ENCODE measurements around the gene PRPSAP1. TPM values are rescaled to one million over a fixed set of nuclear protein-coding genes. Genes with fewer than 3 reads are reported as not detected.

Gene PRPSAP1
- total RNA-seq, 3 donors from 2014 or later (not counting 1 experiment from before 2014, with no cell fraction given) = 32.9 to 45.2 (median 41.5) TPM

DNA sequence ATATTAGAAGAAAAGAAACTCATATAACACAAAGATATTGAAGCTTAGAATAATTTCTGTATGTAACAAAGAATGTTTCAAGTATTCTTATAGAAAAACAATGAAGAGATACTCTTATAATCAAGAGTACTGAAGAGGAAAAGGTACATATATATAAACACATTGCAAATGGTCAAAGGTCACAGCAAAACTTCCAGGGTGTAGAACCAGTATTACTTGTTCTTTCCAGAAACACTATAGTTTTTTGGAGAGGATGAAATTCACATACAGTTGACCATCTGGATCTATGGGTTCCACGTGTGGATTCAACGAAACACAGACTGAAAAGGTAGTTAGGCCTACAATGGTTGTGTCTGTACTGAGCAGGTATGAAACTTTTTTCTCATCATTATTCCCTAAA lies 22.6 kb downstream of the PRPSAP1 start:
- TF ChIP-seq, protein P1, sequence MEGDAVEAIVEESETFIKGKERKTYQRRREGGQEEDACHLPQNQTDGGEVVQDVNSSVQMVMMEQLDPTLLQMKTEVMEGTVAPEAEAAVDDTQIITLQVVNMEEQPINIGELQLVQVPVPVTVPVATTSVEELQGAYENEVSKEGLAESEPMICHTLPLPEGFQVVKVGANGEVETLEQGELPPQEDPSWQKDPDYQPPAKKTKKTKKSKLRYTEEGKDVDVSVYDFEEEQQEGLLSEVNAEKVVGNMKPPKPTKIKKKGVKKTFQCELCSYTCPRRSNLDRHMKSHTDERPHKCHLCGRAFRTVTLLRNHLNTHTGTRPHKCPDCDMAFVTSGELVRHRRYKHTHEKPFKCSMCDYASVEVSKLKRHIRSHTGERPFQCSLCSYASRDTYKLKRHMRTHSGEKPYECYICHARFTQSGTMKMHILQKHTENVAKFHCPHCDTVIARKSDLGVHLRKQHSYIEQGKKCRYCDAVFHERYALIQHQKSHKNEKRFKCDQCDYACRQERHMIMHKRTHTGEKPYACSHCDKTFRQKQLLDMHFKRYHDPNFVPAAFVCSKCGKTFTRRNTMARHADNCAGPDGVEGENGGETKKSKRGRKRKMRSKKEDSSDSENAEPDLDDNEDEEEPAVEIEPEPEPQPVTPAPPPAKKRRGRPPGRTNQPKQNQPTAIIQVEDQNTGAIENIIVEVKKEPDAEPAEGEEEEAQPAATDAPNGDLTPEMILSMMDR (IDR thresholded peaks at IDR 0.05) = no peak
- Histone ChIP-seq H3K4me3 (ENCODE audit: low read length) (no peak overlapping the region), H3K36me3 (ENCODE audit: control insufficient read depth, insufficient read depth, low read length) (peaks cover 30% of the 10 kb centered on the region), H3K9me3 (ENCODE audit: control insufficient read depth, insufficient read depth, low read length) (no peaks in the 10 kb centered on the region), H3K4me1 (ENCODE audit: control insufficient read depth, insufficient read depth, low read length) (no peaks in the 10 kb centered on the region), H3K27me3 (ENCODE audit: control insufficient read depth, insufficient read depth, low read length) (no peaks in the 10 kb centered on the region), H3K27ac (ENCODE audit: low read length) (no peak overlapping the region)
- H3K9me3 Mint-ChIP-seq = no peaks in the 10 kb centered on the region
- no peak overlapping the region for H3K27ac Mint-ChIP-seq
- intact Hi-C loops (cut with micrococcal nuclease) = no loop called here
- H3K36me3 Mint-ChIP-seq = peaks cover 9% of the 10 kb centered on the region
- no peaks in the 10 kb centered on the region for H3K27me3 Mint-ChIP-seq (ENCODE audit: low read depth in 2 of 2)
- ATAC-seq = no peak
- whole genome bisulfite sequencing (ENCODE audit: insufficient coverage) = 80% methylated on average over 1 of the region's 2 CpGs
- peaks cover 0 to 8% of the 10 kb centered on the region in 2 donors for H3K4me1 Mint-ChIP-seq
- no peak overlapping the region for H3K4me3 Mint-ChIP-seq
- DNase-seq = no peak

DNA sequence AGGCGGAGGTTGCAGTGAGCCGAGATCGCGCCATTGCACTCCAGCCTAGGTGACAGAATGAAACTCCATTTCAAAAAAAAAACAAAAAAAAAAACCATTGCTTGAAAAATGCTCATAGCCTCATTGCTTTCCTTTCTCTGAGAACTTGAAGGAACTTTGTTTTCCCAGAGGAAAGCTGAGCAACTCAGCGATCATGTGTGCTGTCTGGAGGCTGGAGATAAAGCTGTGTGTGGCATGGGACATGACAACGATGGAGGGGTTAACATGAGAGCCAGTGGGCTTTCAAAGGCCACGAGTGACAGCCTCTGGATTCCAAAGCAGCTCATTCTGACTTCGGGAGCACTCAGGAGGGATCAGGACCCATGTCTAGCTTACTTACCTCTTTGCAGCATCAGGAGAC lies 24.1 kb downstream of the PRPSAP1 start:
- Mint-ChIP-seq H3K9me3 (no peaks in the 10 kb centered on the region), H3K36me3 (peaks cover 14% of the 10 kb centered on the region)

DNA sequence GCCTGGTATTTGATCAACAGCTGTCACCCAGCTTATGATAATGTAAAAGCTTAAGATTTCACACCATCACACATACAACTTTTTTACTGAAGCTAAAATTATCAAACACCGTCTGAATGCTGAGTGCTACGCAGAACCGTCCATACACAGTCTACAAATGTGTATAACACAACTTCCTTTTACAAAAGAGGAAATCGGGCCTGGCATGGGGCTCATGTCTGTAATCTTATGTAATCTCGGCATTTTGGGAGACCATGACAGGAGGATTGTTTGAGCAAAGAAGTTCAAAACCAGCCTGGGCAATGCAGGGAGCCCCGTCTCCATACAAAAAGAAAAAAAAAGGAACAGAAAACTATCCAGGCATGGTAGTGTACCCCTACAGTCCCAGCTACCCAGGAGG lies 26.0 kb downstream of the PRPSAP1 start:
- no peaks in the 10 kb centered on the region for H3K9me3 Mint-ChIP-seq
- H3K4me1 ChIP-seq (ENCODE audit: control insufficient read depth, insufficient read depth, low read length) = no peaks in the 10 kb centered on the region
- no peak overlapping the region for H3K4me3 ChIP-seq (ENCODE audit: low read length)
- H3K27me3 ChIP-seq (ENCODE audit: control insufficient read depth, insufficient read depth, low read length) = no peaks in the 10 kb centered on the region
- peaks cover 30% of the 10 kb centered on the region for H3K36me3 ChIP-seq (ENCODE audit: control insufficient read depth, insufficient read depth, low read length)
- no peak overlapping the region for H3K27ac Mint-ChIP-seq
- no peak overlapping the region for H3K27ac ChIP-seq (ENCODE audit: low read length)
- TF ChIP-seq, protein P1 (IDR thresholded peaks at IDR 0.05) = no peak
- H3K9me3 ChIP-seq (ENCODE audit: control insufficient read depth, insufficient read depth, low read length) = no peaks in the 10 kb centered on the region
- intact Hi-C loops (cut with micrococcal nuclease) = no loop called here
- no peak overlapping the region for H3K4me3 Mint-ChIP-seq
- ATAC-seq (peak in 1 of 3 donors; percentile 56), DNase-seq (no peak)
- H3K36me3 Mint-ChIP-seq = peaks cover 14% of the 10 kb centered on the region
- no peaks in the 10 kb centered on the region for H3K4me1 Mint-ChIP-seq
- no peaks in the 10 kb centered on the region for H3K27me3 Mint-ChIP-seq (ENCODE audit: low read depth in 2 of 2)
- 82% methylated on average over 5 of the region's 6 CpGs for WGBS (ENCODE audit: insufficient coverage)

More for the DNA sequence above, 24.1 kb downstream of the PRPSAP1 start:
- intact Hi-C loops (cut with micrococcal nuclease) = no loop called here
- peaks cover 30% of the 10 kb centered on the region for H3K36me3 ChIP-seq (ENCODE audit: control insufficient read depth, insufficient read depth, low read length)
- peaks cover 0 to 8% of the 10 kb centered on the region in 2 donors for H3K4me1 Mint-ChIP-seq
- no peaks in the 10 kb centered on the region for H3K9me3 ChIP-seq (ENCODE audit: control insufficient read depth, insufficient read depth, low read length)
- no peak overlapping the region for H3K4me3 ChIP-seq (ENCODE audit: low read length)
- H3K4me1 ChIP-seq (ENCODE audit: control insufficient read depth, insufficient read depth, low read length) = no peaks in the 10 kb centered on the region
- ATAC-seq = no peak
- TF ChIP-seq, protein P1 (IDR thresholded peaks at IDR 0.05) = no peak
- no peaks in the 10 kb centered on the region for H3K27me3 ChIP-seq (ENCODE audit: control insufficient read depth, insufficient read depth, low read length)
- WGBS (ENCODE audit: insufficient coverage) = 96% methylated on average over 8 of the region's 8 CpGs
- no peak for DNase-seq
- no peaks in the 10 kb centered on the region for H3K27me3 Mint-ChIP-seq (ENCODE audit: low read depth in 2 of 2)
- no peak overlapping the region for H3K4me3 Mint-ChIP-seq
- no peak overlapping the region for H3K27ac ChIP-seq (ENCODE audit: low read length)
- no peak overlapping the region for H3K27ac Mint-ChIP-seq

DNA sequence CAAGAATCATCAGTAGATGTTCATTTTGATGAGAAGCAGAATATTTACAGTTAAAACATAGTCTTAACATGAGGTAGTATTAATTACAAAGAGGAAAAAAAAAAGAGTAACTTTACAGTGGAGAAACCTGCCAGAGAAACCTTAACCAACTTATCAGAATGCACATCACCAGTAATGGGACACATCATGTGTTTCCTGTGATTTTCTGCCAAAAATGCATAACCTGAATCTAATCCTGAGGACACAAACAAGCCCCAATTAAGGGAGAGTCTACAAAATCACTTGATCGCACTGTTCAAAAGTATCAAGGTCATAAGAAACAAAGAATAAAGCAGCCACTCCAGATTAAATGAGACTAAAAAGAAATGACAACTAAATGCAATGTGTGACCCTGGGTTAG lies 27.4 kb downstream of the PRPSAP1 start:
- Histone ChIP-seq H3K4me1 (ENCODE audit: control insufficient read depth, insufficient read depth, low read length) (no peaks in the 10 kb centered on the region), H3K9me3 (ENCODE audit: control insufficient read depth, insufficient read depth, low read length) (no peaks in the 10 kb centered on the region), H3K27ac (ENCODE audit: low read length) (no peak overlapping the region), H3K27me3 (ENCODE audit: control insufficient read depth, insufficient read depth, low read length) (no peaks in the 10 kb centered on the region), H3K4me3 (ENCODE audit: low read length) (no peak overlapping the region), H3K36me3 (ENCODE audit: control insufficient read depth, insufficient read depth, low read length) (peaks cover 30% of the 10 kb centered on the region)
- 100% methylated on average over 1 of the region's 1 CpG for WGBS (ENCODE audit: insufficient coverage)
- DNase-seq = no peak
- intact Hi-C loops (cut with micrococcal nuclease) = no loop called here
- ATAC-seq = no peak
- H3K27me3 Mint-ChIP-seq (ENCODE audit: low read depth in 2 of 2) = no peaks in the 10 kb centered on the region
- no peaks in the 10 kb centered on the region for H3K4me1 Mint-ChIP-seq
- H3K36me3 Mint-ChIP-seq = peaks cover 14% of the 10 kb centered on the region
- TF ChIP-seq, protein P1 (IDR thresholded peaks at IDR 0.05) = no peak
- H3K9me3 Mint-ChIP-seq = no peaks in the 10 kb centered on the region
- H3K27ac Mint-ChIP-seq = no peak overlapping the region
- no peak overlapping the region for H3K4me3 Mint-ChIP-seq
